ENCODE measurements around the gene RPL15.

- TF ChIP-seq CTCF (IDR thresholded peaks at IDR 0.05; ENCODE audit: insufficient read depth, low read length, poor library complexity, severe bottlenecking): no peak
- no peak for TF ChIP-seq EZH2phosphoT487 (conservative IDR thresholded peaks at IDR 0.05; ENCODE audit: low read length)
These were observed 32.5 kb upstream of the RPL15 start for GRCh38 chr3:23884481-23884880.

Measured in SU-DHL-6 (cell line).